IMR-90 (cell line): ENCODE results near the gene TULP4.
A peak's percentile ranks its signal among the peaks of the same experiment; 100 is the strongest.

Source experiments
- CEBPB ChIP-seq: IDR thresholded peaks from 2 replicates; pipeline ENCODE4 v1.6.1; 2012; ENCODE audit warnings: low read depth, low read length, improper control_type of control experiment
- CHD1 ChIP-seq: IDR thresholded peaks from 2 replicates; pipeline ENCODE4 v1.6.1; 2012; ENCODE audit warnings: low read depth, low read length, improper control_type of control experiment
- CTCF ChIP-seq: conservative IDR thresholded peaks from 2 replicates; pipeline ENCODE4 v1.5.1; 2012; ENCODE audit warnings: mild to moderate bottlenecking, low read depth, low read length, improper control_type of control experiment
- MAFK ChIP-seq: IDR thresholded peaks from 2 replicates; pipeline ENCODE4 v1.6.1; 2012; ENCODE audit warnings: low read depth, low read length, improper control_type of control experiment
- MAZ ChIP-seq: IDR thresholded peaks from 2 replicates; pipeline ENCODE4 v1.6.1; 2012; ENCODE audit warnings: low read depth, mild to moderate bottlenecking, low read length, improper control_type of control experiment, moderate library complexity, borderline replicate concordance
- MXI1 ChIP-seq: IDR thresholded peaks from 2 replicates; pipeline ENCODE4 v1.6.1; 2012; ENCODE audit warnings: low read depth, mild to moderate bottlenecking, low read length, moderate library complexity, borderline replicate concordance
- POLR2A ChIP-seq: IDR thresholded peaks from 2 replicates; pipeline ENCODE4 v1.6.1; 2012; ENCODE audit warnings: mild to moderate bottlenecking, low read depth, low read length
- RAD21 ChIP-seq: IDR thresholded peaks from 2 replicates; pipeline ENCODE4 v1.6.1; 2012; ENCODE audit warnings: low read length, improper control_type of control experiment
- USF2 ChIP-seq: fragments of 150-350 bp; IDR thresholded peaks from 2 replicates; pipeline ENCODE4 v1.6.1; 2017; ENCODE audit warnings: mild to moderate bottlenecking, antibody characterized with exemption, low read length, low read depth

GRCh38 chr6:158376631-158377081 lies 64.4 kb downstream of the TULP4 start:
- TF ChIP-seq CTCF, result no peak
- 0 out of 2 replicates have a peak, but pooled peaks have one; percentile 10 for TF ChIP-seq MXI1
- TF ChIP-seq RAD21, result no peak
- TF ChIP-seq POLR2A, result no peak
- no peak for TF ChIP-seq CEBPB
- TF ChIP-seq MAZ, result no peak
- no peak for TF ChIP-seq MAFK
- no peak for TF ChIP-seq USF2
- no peak for TF ChIP-seq CHD1
